ENCODE data around the gene SKAP2.

DNA sequence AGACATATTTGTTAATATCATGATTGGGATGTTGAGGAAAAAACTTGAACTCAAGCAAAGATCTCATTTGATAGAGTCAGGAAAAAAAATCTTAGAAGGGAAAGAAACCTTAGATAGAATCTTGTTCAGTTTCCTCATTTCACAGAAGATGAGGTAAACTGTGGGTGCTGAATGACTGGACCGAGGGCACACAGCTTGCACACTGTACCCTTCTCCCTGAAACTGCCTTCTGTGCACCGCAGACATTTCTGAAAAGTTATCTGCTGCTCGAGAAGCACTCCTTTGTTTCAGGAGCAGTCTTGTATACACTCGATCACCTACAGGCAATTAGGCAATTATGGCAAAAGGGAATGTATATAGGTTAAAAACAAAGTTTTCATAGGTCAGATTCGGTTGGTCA lies 167.4 kb downstream of the SKAP2 start:
- TF ChIP-seq CTCF (IDR thresholded peaks at IDR 0.05): no peak
- TF ChIP-seq POLR2A (IDR thresholded peaks at IDR 0.05): no peak

All from thyroid gland (tissue), 4 donors.